ENCODE results near the gene TRERF1.
A peak's percentile ranks its signal among the peaks of the same experiment; 100 is the strongest.

- TF ChIP-seq CTCF (IDR thresholded peaks at IDR 0.05 in 4 of 5, conservative IDR thresholded peaks at IDR 0.05 in 1 of 5): no peak
- TF ChIP-seq POLR2A (IDR thresholded peaks at IDR 0.05): peak; percentile 41 to 76
Observed at GRCh38 chr6:42217519-42218367, 234.0 kb downstream of the TRERF1 start, which contains the start of gene MRPS10.

Data from gastrocnemius medialis (tissue), 4 donors.